ENCODE measurements around the gene NQO2. TPM values are rescaled to one million over a fixed set of nuclear protein-coding genes. Genes with fewer than 3 reads are reported as not detected.

The NQO2 gene
- polyA plus RNA-seq, 1 of the 3 experiments (the other 2 are of a cell fraction): 19.2 TPM

DNA sequence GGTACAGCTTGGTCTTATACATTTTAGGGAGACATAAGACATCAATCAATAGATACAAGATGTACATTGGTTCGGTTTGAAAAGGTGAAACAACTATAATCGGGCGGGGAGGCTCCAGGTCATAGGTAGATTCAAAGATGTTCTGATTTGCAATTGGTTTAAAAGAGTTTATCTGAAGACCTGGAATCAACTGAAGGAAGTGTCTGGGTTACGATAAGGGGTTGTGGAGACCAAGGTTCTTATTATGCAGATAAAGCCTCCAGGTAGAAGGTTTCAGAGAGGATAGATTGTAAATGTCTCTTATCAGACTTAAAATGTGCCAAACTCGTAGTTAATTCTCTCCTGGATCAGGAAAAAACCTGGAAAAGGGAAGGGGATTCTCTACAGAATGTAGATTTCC lies 22.4 kb upstream of the NQO2 start:
- H3K79me2 ChIP-seq (ENCODE audit: insufficient read depth): no peaks in the 10 kb centered on the region; the same call in 1 of the 2 replicates
- TF ChIP-seq, protein P1, sequence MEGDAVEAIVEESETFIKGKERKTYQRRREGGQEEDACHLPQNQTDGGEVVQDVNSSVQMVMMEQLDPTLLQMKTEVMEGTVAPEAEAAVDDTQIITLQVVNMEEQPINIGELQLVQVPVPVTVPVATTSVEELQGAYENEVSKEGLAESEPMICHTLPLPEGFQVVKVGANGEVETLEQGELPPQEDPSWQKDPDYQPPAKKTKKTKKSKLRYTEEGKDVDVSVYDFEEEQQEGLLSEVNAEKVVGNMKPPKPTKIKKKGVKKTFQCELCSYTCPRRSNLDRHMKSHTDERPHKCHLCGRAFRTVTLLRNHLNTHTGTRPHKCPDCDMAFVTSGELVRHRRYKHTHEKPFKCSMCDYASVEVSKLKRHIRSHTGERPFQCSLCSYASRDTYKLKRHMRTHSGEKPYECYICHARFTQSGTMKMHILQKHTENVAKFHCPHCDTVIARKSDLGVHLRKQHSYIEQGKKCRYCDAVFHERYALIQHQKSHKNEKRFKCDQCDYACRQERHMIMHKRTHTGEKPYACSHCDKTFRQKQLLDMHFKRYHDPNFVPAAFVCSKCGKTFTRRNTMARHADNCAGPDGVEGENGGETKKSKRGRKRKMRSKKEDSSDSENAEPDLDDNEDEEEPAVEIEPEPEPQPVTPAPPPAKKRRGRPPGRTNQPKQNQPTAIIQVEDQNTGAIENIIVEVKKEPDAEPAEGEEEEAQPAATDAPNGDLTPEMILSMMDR (IDR thresholded peaks at IDR 0.05): no peak
- TF ChIP-seq RAD21 (IDR thresholded peaks at IDR 0.05; ENCODE audit: low read length) (no peak), EP300 (IDR thresholded peaks at IDR 0.05; ENCODE audit: borderline replicate concordance in 1 of 2, low read depth in 1 of 2, low read length in 1 of 2) (no peak), TCF12 (IDR thresholded peaks at IDR 0.05) (no peak), ELF1 (IDR thresholded peaks at IDR 0.05) (no peak), FOSL2 (IDR thresholded peaks at IDR 0.05; ENCODE audit: borderline replicate concordance, low read depth) (no peak), TEAD4 (IDR thresholded peaks at IDR 0.05; ENCODE audit: borderline replicate concordance, insufficient read depth) (no peak), RFX5 (IDR thresholded peaks at IDR 0.05; ENCODE audit: low read length) (no peak), EZH2phosphoT487 (IDR thresholded peaks at IDR 0.05; ENCODE audit: borderline replicate concordance, low read depth) (no peak), USF2 (IDR thresholded peaks at IDR 0.05; ENCODE audit: borderline replicate concordance, low read depth, low read length) (no peak), CHD2 (IDR thresholded peaks at IDR 0.05; ENCODE audit: low read length, partially characterized antibody) (no peak), JUND (IDR thresholded peaks at IDR 0.05) (no peak), FOXM1 (IDR thresholded peaks at IDR 0.05; ENCODE audit: low read depth) (no peak), NFIC (IDR thresholded peaks at IDR 0.05; ENCODE audit: borderline replicate concordance) (no peak), MEF2A (IDR thresholded peaks at IDR 0.05; ENCODE audit: borderline replicate concordance, low read depth) (no peak), ZBTB33 (IDR thresholded peaks at IDR 0.05; ENCODE audit: borderline replicate concordance, low read depth) (no peak)
- TF ChIP-seq, protein P2, sequence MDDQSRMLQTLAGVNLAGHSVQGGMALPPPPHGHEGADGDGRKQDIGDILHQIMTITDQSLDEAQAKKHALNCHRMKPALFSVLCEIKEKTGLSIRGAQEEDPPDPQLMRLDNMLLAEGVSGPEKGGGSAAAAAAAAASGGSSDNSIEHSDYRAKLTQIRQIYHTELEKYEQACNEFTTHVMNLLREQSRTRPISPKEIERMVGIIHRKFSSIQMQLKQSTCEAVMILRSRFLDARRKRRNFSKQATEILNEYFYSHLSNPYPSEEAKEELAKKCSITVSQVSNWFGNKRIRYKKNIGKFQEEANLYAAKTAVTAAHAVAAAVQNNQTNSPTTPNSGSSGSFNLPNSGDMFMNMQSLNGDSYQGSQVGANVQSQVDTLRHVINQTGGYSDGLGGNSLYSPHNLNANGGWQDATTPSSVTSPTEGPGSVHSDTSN (IDR thresholded peaks at IDR 0.05): no peak
- TF ChIP-seq, protein P3, sequence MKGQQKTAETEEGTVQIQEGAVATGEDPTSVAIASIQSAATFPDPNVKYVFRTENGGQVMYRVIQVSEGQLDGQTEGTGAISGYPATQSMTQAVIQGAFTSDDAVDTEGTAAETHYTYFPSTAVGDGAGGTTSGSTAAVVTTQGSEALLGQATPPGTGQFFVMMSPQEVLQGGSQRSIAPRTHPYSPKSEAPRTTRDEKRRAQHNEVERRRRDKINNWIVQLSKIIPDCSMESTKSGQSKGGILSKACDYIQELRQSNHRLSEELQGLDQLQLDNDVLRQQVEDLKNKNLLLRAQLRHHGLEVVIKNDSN (IDR thresholded peaks at IDR 0.05; ENCODE audit: borderline replicate concordance, low read depth): no peak
- TF ChIP-seq, protein P4, sequence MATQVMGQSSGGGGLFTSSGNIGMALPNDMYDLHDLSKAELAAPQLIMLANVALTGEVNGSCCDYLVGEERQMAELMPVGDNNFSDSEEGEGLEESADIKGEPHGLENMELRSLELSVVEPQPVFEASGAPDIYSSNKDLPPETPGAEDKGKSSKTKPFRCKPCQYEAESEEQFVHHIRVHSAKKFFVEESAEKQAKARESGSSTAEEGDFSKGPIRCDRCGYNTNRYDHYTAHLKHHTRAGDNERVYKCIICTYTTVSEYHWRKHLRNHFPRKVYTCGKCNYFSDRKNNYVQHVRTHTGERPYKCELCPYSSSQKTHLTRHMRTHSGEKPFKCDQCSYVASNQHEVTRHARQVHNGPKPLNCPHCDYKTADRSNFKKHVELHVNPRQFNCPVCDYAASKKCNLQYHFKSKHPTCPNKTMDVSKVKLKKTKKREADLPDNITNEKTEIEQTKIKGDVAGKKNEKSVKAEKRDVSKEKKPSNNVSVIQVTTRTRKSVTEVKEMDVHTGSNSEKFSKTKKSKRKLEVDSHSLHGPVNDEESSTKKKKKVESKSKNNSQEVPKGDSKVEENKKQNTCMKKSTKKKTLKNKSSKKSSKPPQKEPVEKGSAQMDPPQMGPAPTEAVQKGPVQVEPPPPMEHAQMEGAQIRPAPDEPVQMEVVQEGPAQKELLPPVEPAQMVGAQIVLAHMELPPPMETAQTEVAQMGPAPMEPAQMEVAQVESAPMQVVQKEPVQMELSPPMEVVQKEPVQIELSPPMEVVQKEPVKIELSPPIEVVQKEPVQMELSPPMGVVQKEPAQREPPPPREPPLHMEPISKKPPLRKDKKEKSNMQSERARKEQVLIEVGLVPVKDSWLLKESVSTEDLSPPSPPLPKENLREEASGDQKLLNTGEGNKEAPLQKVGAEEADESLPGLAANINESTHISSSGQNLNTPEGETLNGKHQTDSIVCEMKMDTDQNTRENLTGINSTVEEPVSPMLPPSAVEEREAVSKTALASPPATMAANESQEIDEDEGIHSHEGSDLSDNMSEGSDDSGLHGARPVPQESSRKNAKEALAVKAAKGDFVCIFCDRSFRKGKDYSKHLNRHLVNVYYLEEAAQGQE (IDR thresholded peaks at IDR 0.05; ENCODE audit: low read depth, low read length): no peak
- no peaks in the 10 kb centered on the region for H4K20me1 ChIP-seq (ENCODE audit: insufficient read depth)
- H3K36me3 ChIP-seq (replicated peaks in 1 of 2; ENCODE audit: control insufficient read depth in 1 of 2, insufficient read depth in 2 of 2, low read length in 1 of 2): no peaks in the 10 kb centered on the region
- peaks cover 4 to 14% of the 10 kb centered on the region in 2 experiments; a peak in 2 of 4 replicates for H3K4me1 ChIP-seq (ENCODE audit: control insufficient read depth in 1 of 2, insufficient read depth in 2 of 2, low read depth in 1 of 2, low read length in 1 of 2)
- H3K4me3 ChIP-seq (ENCODE audit: low read depth in 2 of 2, low read length in 1 of 2): peak overlapping the region in 1 of 2 experiments; percentile 22; a peak in 1 of 4 replicates
- H3K27me3 ChIP-seq (ENCODE audit: insufficient read depth): no peaks in the 10 kb centered on the region
- no peaks in the 10 kb centered on the region for H3K9me3 ChIP-seq
- ChIA-PET CTCF (interaction anchor here (1.0 to 1.3 kb wide), 3 partner anchors 10 to 25 kb away, joined by 3 to 8 read pairs (median 3); no protein-coding TSS in a partner anchor), POLR2A (interaction anchor here (1.0 kb wide), 1 partner anchor 13 kb away, joined by 3 read pairs; no protein-coding TSS in a partner anchor)
- no peak for DNase-seq
- peak overlapping the region; percentile 59 for H3K4me2 ChIP-seq
- peak overlapping the region in 1 of 2 experiments; percentile 86; a peak in 3 of 4 replicates for H3K27ac ChIP-seq (ENCODE audit: low read depth in 2 of 2, low read length in 1 of 2)
- H2AFZ ChIP-seq (ENCODE audit: low read depth): peak overlapping the region; percentile 72
- H3F3A ChIP-seq (replicated peaks; ENCODE audit: insufficient read depth): peaks cover 14% of the 10 kb centered on the region
- peak overlapping the region; percentile 67; the same call in 1 of the 2 replicates for H3K9ac ChIP-seq
- WGBS (ENCODE audit: low lambda C conversion rate): 87% methylated on average over 5 of the region's 5 CpGs
- no peaks in the 10 kb centered on the region for H3K9me2 ChIP-seq
